ENCODE measurements around the gene PRH2.

PRH2 gene

DNA sequence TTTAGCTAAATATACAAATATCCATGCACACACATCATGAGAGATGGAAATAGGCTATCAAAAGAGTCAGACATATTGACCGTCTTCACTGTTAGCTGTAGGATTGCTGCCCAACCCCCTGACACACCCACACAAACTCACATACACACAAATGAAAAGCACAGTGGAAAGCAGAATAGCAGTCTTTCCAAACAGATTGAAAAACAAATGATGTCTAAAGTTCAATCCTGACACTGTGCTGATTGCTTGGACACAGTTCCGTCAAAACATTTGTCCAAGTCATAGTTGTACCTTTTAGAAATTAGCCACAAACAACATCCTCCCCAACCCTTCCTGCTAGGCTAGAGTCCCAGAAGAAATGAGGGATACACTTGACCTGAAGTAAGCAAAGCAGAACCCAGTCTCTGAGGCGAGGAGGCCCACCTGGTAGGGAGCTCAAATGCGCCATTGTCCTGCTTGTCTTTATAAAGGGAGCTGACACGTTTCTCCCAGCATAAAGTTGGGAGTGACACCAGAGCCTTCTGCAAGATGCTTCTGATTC is at the start of gene PRH2:
Gene PRH2, plus strand, starts transcription at position 491 of the 541 bp plus-strand sequence. Its CDS starts 38 bp downstream, at position 529.
- no peak for DNase-seq

DNA sequence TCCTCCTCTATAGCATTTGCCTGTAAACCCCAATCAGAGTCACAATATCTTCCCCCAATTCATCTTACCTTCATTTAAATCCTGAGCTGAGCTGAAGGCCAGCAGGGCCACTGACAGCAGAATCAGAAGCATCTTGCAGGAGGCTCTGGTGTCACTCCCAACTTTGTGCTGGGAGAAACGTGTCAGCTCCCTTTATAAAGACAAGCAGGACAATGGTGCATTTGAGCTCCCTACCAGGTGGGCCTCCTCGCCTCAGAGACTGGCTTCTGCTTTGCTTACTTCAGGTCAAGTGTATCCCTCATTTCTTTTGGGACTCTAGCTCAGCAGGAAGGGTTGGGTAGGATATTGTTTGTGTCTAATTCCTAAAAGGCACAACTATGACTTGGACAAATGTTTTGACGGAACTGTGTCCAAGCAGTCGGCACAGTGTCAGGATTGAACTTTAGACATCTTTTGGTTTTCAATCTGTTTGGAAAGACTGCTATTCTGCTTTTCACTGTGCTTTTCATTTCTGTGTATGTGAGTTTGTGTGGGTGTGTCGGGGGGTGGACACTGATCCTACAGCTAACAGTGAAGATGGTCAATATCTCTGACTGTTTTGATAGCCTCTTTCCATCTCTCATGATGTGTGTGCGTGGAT is 44.8 kb upstream of the PRH2 start, which contains the start of gene PRH1:
Gene PRH1, minus strand, starts transcription at position 170 of the 640 bp plus-strand sequence. Its CDS starts 38 bp downstream, at position 132.
- DNase-seq, result no peak

DNA sequence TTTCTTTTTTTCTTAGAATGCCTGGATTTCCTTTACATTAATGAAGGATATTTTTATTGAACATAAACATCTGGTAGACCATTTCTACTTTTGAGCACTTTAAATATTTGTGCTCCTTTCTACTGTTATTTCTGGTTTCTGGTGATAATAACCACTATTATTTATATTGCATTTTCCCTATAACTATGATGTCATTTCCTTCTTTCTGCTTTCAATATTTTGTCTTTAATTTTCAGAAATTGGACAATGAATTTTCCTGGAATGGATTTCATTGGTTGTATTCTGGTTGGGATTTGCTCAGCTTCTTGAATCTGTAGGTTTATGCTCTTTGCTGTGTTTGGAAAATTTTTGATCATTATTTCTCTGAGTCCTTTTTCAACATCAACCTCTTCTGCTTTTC is 39.8 kb upstream of the PRH2 start:
- DNase-seq, result no peak

DNA sequence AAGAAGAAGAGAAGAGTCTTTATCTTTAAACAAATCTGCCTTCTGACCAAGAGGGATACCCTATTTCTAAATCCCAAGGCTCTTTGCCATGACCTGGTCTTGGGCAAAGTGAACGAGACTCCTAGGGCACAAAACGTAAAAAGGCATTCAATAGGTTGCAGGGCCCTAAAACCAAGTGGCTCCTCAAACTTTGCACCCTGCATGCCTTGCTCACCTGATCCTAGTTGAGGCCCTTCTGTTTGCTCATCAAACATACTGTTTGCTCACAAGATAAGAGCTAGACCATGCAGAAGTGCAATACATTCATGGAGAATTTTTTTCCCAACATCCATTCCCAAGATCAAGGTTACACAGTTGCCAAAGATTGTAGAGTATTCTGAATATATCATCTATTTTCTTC is 37.1 kb upstream of the PRH2 start:
- DNase-seq, result no peak

DNA sequence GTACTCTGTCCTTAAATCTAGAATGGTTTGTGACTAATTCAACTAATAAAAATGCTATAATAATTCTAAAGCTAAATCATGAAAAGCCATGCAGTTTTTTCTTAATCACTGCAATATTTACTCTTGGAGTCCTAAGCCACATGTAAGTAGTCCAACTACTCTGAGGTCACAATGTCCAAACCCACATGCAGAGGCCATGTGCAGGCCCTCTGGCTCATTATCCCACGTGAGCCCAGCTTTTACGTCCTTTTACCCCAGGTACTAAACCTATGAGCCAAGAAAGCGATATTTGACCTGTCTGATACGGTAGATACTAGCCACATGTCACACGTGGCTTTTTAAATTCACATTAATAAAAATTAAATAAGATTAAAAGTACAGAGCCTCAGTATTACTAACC is 32.2 kb upstream of the PRH2 start:
- no peak for DNase-seq

DNA sequence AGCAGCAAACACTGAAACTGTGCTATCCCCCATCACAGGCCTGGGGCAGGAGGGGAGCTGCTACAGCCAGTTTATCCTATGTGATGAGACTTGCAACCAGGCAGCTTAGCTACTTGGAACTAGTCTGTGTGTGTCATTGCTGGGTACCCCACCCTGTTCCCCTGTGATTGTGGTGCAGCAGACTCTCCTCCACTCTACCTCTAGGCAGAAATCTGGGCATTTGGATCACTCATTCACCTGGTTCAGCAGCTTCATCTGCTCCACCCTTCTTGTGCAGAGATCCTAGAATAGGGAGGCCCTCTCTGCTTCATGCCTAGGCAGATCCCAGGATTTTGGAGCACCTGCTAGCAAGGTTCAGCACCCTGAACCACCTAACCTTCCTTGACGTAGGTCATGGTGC is 28.5 kb upstream of the PRH2 start:
- no peak for DNase-seq

DNA sequence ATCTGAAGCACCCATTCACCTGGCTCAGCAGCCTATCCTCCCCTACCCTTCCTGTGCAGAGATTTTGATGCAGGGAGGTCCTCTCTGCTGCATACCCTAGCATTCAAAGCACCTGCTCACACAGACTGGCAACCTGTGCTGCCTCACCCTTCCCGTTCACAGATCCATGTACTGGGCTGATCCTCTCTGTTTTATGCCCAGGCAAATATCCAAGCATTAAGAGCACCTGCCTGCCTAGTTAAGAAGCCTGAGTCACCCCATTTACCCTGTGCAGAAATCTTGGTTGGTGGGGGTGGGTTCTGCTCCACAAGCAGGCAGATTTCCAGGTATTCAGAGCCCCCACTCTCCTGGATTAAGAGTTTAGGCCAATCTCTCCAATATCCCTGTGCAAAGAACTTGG is 28.1 kb upstream of the PRH2 start:
- DNase-seq, result no peak

DNA sequence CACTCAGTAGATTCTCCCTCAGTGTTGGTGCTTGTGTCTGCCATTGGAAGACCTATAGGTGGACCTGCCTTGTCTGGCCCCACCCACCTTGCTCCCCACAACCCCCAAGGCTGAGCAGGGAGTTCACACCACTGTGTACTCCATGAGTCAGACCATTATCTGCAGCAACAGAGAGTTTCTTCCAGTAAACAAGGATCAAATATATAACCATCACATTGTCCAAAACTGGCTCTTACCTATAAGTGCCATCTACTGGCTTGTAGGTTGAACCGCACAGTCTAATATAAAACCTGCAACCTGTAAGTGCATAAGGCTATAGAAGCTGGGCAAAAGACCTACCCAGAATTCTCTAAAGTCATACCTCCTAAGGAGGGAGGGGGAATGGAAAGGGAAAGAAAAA is 27.6 kb upstream of the PRH2 start:
- DNase-seq, result no peak

DNA sequence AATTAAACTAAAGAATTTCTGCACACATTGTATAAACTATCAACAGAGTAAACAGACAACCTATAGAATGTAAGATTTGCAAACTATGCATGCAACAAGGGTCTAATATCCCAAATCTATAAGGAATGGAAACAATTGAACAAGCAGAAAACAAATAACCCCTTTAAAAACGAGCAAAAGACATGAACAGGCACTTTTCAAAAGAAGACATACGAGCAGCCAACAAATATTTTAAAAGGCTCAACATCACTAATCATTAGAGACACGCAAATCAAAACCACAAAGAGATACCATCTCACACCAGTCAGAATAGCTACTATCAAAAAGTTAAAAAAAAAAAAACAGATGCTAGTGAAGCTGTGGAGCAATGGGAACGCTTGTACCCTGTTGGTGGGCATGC is 24.4 kb upstream of the PRH2 start:
- no peak for DNase-seq

DNA sequence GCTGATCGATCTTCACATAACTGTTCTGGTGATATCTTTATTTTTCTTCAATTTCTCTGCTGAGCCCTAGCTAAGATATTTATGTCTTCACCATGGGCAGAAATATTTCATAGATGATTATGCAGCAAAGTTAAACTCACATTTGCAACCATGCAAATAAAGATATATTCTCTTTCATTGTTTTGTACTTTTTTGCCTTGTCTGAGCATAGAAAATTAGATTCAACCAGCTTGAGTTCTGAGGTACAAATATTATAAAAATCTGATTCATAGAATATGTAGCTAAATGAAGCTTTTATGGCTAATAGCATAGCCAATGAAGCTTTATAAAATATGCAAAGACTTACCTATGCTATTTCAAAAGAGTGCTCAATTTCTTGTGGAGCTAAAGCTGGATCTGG is 19.6 kb upstream of the PRH2 start, which contains the start of gene TAS2R13:
Gene TAS2R13, minus strand, starts transcription at position 101 of the 400 bp plus-strand sequence. CDS start 264 bp downstream, outside the sequence.
- DNase-seq, result no peak

DNA sequence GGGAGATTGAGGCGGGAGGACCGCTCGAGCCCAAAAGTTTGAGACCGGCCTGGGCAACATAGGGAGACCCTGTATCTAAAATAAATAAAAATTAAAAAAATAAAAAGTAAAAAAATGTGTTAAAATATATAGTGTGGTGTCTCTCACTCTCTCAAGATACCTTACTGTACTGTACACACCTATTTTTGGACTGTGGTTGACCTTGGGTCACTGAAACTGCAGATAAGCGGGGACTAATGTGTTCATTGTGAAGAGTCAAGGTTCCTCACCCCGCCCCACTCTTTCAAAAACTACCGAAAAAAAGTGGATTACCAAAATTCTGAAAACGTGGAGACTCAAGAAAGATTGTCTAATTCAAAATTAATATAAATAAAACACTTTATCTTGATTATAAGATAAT is 18.7 kb upstream of the PRH2 start:
- DNase-seq, result no peak

DNA sequence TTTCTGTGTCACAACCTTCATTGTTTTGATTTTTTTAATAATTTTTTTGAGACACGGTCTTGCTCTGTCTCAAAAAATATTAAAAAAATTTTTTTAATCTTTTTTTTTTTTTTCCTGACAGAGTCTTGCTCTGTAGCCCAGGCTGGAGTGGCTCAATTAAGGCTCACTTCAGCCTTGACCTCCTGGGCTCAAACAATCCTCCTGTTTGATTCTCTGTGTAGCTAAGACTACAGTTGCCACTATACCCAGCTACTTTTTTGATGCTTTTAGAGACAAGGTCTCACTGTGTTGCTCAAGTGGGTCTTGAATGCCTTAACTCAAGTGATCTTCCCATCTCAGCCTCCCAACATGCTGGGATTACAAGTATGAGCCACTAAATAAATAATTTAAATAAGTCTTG is 9.2 kb upstream of the PRH2 start:
- no peak for DNase-seq

DNA sequence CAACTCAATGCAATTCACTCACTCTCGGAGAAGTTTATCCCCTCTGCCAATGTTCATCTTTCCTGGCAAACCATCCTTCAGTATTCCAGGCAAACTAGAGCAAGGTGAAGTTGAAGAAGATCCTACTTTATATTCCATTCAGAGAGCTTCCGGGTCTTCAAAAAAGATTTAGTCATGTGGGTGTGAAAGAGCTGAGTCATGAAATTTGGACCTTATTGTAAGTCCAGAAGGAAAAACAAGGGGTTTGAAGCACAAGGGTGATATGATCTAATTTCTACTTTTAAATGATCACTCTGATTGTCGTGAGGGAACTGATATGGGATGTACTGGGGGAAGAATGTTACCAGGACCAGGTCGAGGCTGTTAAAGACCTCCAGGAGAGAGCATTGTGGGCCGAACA is 2.8 kb upstream of the PRH2 start:
- no peak for DNase-seq

DNA sequence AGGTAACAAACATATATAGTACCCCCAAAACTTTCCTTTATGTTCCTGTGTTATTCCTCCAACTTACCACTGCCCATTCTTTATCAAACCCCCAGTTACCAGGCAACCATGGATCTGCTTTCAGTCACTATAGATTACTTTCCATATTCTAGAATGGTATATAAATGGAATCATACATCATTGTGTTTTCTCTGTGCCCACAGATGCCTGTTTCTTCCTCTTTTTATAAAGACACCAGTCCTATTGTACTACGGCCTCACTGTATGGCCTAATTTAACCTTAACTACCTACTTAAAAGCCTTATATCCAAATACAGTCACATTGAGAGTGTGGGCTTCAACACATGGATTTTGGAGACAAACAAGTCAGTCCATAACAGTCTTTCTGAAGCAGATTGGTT is 7.5 kb downstream of the PRH2 start:
- no peak for DNase-seq

DNA sequence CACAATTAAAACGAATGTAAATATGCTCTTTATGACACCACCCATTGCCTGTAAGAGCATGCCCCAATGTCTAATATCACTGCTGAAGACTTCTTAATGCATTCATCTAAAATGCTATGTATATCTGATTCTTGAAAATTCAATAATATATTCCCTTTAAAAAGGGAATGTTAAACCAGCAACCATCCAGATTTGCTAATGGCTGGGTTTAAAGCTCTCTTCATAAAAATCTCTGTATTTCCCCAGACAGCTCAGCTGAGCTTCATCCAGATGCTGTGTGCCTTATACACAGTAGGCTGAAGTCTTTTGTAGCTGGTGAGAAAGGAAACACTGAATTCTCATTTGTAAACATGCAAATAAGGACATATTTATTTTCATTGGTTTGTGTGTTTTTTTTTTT is 10.1 kb downstream of the PRH2 start, which contains the start of gene TAS2R14:
Gene TAS2R14, minus strand, starts transcription at position 101 of the 400 bp plus-strand sequence. Its CDS starts 56 bp downstream, at position 45.
- DNase-seq, result no peak

DNA sequence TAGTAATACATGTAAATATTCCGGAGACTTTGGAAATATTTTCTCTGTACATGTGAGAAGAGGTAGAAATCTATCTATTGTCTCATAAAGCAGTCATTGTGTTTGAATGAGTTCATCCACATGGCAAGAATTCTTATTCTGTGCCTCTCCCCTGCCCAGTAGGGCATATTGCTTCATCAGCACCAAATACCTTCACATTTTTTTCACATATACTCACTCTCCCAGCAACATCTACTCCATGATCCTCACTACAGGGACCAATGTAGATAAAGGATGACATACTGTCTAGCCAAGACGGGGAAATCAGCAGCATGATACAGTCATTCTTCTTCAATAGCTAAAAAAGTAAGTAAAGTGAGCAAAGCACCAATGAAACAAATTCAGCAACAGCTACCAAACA is 11.4 kb downstream of the PRH2 start:
- DNase-seq, result no peak

DNA sequence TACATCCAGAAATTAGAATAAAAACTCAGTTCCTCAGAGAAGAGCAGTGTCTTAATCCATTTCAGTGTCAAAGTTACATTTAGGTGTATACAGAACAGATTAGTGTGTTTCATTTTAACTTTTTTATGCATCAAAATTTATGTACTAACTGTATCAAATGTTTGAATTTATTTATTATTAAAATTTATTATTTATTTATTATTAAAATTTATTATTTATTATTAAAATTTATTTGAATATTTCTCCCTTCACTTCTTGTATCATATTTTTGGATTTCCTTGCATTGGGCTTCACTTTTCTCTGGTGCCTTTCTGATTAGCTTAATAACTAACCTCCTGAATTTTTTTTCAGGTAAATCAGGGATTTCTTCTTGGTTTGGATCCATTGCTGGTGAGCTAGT is 12.3 kb downstream of the PRH2 start:
- DNase-seq, result no peak

DNA sequence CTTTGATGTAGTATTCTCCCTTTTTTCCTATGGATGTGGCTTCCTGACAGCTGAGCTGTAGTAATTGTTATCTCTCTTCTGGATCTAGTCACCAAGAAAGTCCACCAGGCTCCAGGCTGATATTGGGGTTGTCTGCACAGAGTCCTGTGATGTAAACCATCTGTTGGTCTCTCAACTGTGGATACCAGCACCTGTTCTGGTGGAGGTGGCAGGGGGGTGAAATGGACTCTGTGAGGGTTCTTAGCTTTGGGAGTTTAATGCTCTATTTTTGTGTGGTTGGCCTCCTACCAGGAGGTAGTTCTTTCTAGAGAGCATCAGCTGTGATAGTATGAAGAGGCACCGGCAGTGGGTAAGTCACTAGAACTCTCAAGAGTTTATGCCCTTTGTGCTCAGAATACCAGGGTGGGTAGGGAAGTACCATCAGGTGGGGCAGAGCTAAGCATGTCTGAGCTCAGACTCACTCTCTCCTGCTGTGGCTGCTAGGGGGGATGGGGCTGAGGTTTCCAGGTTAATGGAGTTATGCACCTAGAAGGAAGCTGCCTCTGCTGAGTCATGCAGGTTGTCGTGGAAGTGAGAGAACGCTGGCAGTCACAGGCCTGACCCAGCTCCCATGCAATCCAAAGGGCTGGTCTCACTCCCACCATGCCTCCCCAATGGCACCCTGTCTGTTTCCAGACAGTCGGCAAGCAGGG is 13.0 kb downstream of the PRH2 start:
- no peak for DNase-seq

DNA sequence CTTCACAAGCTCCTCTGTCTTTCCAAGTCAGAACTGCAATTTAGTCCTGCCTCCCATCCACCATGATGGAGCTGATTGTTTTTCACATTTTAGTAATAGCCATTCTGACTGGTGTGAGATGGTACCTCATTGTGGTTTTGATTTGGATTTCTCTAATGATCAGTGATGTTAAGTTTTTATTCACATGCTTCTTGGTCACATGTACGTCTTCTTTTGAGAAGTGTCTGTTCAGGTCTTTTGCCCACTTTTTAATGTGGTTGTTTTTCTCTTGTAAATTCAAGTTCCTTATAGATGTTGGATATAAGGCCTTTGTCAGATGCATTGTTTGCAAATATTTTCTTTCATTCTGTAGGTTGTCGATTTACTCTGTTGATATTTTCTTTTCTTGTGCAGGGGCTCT is 14.1 kb downstream of the PRH2 start:
- DNase-seq, result no peak

DNA sequence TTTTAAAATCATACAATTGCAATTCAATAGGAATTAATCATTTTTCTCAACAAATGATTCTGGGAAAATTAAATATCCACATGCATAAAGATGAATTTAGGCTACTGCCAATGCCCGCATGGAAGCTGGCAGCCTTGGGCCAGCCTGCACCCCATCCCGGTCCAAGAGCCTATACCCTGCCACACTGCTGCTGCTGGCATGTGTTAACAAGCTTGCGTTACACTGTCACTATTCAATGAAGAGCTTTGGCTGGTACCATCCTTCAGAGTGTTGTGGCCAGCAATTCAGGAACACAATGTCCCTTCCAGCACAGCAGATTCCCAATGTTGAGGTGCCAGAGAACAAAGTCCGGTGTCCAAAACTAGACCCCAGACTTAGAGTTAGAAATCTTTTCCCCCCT is 23.6 kb downstream of the PRH2 start:
- DNase-seq, result no peak

DNA sequence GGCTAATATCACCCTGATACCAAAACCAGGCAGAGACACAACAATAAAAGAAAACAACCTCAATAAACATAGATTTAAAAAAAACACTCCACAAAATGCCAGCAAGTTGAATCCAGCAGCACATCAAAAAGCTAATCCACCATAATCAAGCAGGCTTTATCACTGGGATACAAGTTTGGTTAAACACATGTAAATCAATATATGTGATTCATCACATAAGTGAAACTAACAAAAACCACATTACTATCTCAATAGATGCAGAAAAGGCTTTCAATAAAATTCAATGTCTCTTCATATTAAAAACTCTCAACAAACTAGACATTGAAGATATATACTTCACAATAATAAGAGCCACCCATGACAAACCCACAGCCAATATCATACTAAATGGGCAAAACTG is 27.0 kb downstream of the PRH2 start:
- DNase-seq, result no peak

DNA sequence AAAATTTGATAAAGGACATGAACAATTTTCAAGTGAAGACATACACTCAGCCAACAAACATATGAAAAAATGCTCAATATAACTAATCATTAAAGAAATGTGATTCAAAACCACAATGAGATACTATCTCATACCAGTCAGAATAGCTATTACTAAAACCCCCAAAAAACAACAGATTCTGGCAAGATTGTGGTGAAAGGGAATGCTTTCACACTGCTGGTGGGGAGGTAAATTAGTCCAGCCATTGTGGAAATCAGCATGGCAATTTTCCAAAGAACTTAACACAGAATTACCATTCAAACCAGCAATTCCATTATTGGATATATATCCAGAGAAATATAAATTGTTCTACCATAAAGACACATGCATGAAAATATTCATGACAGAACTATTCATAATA is 28.7 kb downstream of the PRH2 start:
- no peak for DNase-seq

DNA sequence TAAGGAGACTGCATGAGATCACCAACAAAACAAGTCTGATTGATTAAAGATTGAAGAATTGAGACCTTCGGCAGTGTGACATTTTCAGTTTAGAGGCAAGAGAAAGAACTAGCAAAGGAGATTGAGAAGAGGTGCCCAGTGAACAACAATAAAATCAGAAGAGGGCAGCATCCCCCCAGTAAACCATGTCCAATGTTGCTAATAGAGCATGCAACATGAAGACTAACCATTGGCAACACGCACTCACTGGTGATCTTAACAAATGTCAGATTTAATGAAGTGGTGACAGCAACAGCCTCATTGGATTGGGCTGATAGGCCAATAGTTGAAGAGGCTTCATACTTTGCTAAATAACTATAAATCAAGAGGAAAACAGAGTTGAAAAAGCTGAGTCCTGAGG is 30.8 kb downstream of the PRH2 start:
- no peak for DNase-seq

DNA sequence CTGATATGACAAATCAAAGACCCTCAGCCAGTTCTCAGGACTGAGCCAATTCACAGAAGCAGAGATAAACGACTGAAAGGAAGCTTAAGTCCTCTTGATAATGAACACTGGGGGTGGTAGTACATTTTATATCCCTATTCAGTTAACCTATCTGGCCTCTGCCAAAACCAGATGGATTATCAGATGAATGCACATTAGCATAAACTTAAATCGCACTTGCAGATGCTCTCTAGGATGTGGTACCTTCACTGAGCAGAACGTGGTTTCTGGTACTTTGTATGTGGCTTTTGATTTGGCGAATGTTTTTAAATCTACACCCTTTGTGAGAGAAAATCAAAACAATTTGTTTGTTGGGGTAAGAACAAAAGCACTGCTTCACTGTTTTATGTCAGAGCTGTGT is 31.2 kb downstream of the PRH2 start:
- no peak for DNase-seq

Measured in NCI-H1048 (cell line).